A673 (cell line): ENCODE data around the gene MIER1. TPM values are rescaled to one million over a fixed set of nuclear protein-coding genes. Genes with fewer than 3 reads are reported as not detected.

ENCODE experiments used
- BruUV-seq: library from RNA; stranded (reverse); fragments of 400-500 nt; replicated peaks from 2 replicates; lab custom pipeline; 2021; lab: Mats Ljungman, UMichigan
- CTCF ChIA-PET: fragments of 300-600 bp; sonication (Branson Sonifier 250); formaldehyde crosslinking; loops from one replicate; lab custom pipeline; 2022; ENCODE audit warnings: antibody characterized with exemption; lab: Charles Lee
- POLR2A ChIA-PET: fragments of 300-600 bp; sonication (Branson Sonifier 250); formaldehyde crosslinking; loops from one replicate; lab custom pipeline; 2022; ENCODE audit warnings: antibody characterized with exemption; ENCODE audit not compliant: low non-redundant PET; lab: Charles Lee
- DNase-seq: peaks from one replicate; pipeline ENCODE4 v3.0.0-alpha.2; 2015; ENCODE audit warnings: low spot score
- H3K27ac ChIP-seq: fragments of 200-600 bp; sonication (generic); 2 replicates; pipeline ENCODE4 v1.5.1; 2016; ENCODE audit warnings: mixed run types, low read depth, mild to moderate bottlenecking, mixed read lengths, antibody characterized with exemption, low read length; ENCODE audit not compliant: poor library complexity, severe bottlenecking
- H3K27me3 ChIP-seq: fragments of 200-600 bp; sonication (generic); replicated peaks from 2 replicates; pipeline ENCODE4 v1.6.1; 2017; ENCODE audit warnings: mixed run types, low read depth, mild to moderate bottlenecking, mixed read lengths, antibody characterized with exemption, low read length; ENCODE audit not compliant: insufficient read depth, poor library complexity
- H3K36me3 ChIP-seq: fragments of 200-600 bp; sonication (generic); 2 replicates; pipeline ENCODE4 v1.6.1; 2016; ENCODE audit warnings: mixed run types, mild to moderate bottlenecking, mixed read lengths, antibody characterized with exemption, low read length; ENCODE audit not compliant: insufficient read depth, poor library complexity, severe bottlenecking
- H3K4me1 ChIP-seq: fragments of 200-600 bp; sonication (generic); 2 replicates; pipeline ENCODE4 v1.6.1; 2017; ENCODE audit warnings: mixed run types, mild to moderate bottlenecking, mixed read lengths, antibody characterized with exemption, low read length; ENCODE audit not compliant: insufficient read depth, poor library complexity, severe bottlenecking
- H3K4me3 ChIP-seq: fragments of 200-600 bp; sonication (generic); 2 replicates; pipeline ENCODE4 v1.5.1; 2016; ENCODE audit warnings: low read depth, mixed run types, mild to moderate bottlenecking, mixed read lengths, low read length; ENCODE audit not compliant: poor library complexity, severe bottlenecking
- H3K9me3 ChIP-seq: fragments of 200-600 bp; sonication (generic); 2 replicates; pipeline ENCODE4 v1.6.1; 2016; ENCODE audit warnings: mixed run types, low read depth, mild to moderate bottlenecking, mixed read lengths, antibody characterized with exemption, low read length; ENCODE audit not compliant: poor library complexity, severe bottlenecking
- EZH2 ChIP-seq: fragments of 200-600 bp; sonication (generic); IDR thresholded peaks from 2 replicates; pipeline ENCODE4 v1.6.1; 2017; ENCODE audit warnings: borderline replicate concordance, low read depth, mild to moderate bottlenecking, mixed read lengths, antibody characterized with exemption, low read length; ENCODE audit not compliant: poor library complexity, severe bottlenecking
- intact Hi-C: fragments of 100-400 bp; cut with micrococcal nuclease; formaldehyde crosslinking; loops from one replicate; pipeline ENCODE4 v1.10.0; 2022; ENCODE audit not compliant: unreplicated experiment
- total RNA-seq: library from RNA; stranded (reverse); gene quantifications from 2 replicates; pipeline ENCODE4 v1.2.3, GENCODE V29; 2021
- TF ChIP-seq, protein P1 (sequence below): fragments of 300-800, 200-600 bp; sonication (generic); conservative IDR thresholded peaks from 2 replicates; pipeline ENCODE4 v1.5.1; 2017; ENCODE audit warnings: low read depth, mild to moderate bottlenecking, antibody characterized with exemption, low read length, moderate library complexity, mixed read lengths

The MIER1 gene
- total RNA-seq, 1 experiment from 2014 or later: 30.3 TPM

- Histone ChIP-seq H3K27me3 (no peaks in the 10 kb centered on the region), H3K4me3 (no peak overlapping the region), H3K36me3 (no peaks in the 10 kb centered on the region), H3K27ac (no peak overlapping the region), H3K4me1 (no peaks in the 10 kb centered on the region), H3K9me3 (no peaks in the 10 kb centered on the region)
- POLR2A ChIA-PET: no interaction called here
- no peak for DNase-seq
- CTCF ChIA-PET: no interaction called here
- intact Hi-C loops: loop anchor here (5.0 to 10.0 kb wide), 3 partner anchors 213 to 506 kb away; no protein-coding TSS in a partner anchor
- TF ChIP-seq, protein P1, sequence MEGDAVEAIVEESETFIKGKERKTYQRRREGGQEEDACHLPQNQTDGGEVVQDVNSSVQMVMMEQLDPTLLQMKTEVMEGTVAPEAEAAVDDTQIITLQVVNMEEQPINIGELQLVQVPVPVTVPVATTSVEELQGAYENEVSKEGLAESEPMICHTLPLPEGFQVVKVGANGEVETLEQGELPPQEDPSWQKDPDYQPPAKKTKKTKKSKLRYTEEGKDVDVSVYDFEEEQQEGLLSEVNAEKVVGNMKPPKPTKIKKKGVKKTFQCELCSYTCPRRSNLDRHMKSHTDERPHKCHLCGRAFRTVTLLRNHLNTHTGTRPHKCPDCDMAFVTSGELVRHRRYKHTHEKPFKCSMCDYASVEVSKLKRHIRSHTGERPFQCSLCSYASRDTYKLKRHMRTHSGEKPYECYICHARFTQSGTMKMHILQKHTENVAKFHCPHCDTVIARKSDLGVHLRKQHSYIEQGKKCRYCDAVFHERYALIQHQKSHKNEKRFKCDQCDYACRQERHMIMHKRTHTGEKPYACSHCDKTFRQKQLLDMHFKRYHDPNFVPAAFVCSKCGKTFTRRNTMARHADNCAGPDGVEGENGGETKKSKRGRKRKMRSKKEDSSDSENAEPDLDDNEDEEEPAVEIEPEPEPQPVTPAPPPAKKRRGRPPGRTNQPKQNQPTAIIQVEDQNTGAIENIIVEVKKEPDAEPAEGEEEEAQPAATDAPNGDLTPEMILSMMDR: no peak
- TF ChIP-seq EZH2: no peak
- no TSS peak for BruUV-seq
Observed at GRCh38 chr1:66998972-66999371, 74.2 kb downstream of the MIER1 start.

DNA sequence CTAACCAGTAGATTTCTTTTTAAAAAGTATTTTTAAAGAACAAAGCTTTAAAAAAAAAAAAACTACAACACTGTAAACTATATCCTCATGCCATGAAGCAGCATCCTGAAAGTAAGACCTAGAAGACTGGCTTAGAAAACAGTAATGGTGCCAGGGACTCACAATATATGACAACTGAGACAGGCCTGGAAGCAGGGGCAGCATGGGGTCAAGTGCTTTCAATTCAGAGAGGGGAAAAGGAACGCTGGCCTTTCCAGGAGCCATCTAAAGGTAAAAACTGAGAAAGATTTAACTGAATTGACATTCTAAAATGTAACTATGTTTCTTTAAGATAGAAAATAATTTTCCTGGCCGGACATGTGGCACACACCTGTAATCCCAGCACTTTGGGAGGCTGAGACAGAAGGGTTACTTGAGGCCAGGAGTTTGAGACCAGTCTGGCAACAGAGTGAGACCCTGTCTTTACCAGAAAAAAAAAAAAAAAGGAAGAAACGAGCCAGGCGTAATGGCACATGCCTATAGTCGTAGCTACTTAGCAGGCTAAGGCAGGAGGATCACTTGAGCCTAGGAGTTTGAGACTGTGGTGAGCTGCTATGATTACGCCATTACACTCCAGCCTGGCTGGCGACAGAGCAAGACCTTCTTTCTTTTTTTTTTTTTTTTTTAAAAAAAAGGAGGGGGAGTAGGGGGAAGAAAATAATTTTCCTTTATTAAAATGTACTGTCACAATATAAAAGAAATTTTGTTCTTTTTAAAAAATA, 75.0 kb downstream of the MIER1 start:
- TF ChIP-seq EZH2: no peak
- TF ChIP-seq, protein P1: no peak
- Histone ChIP-seq H3K27ac (no peak overlapping the region), H3K4me1 (no peaks in the 10 kb centered on the region), H3K4me3 (no peak overlapping the region), H3K27me3 (no peaks in the 10 kb centered on the region), H3K36me3 (no peaks in the 10 kb centered on the region), H3K9me3 (no peaks in the 10 kb centered on the region)
- DNase-seq: no peak
- POLR2A ChIA-PET: no interaction called here
- BruUV-seq: no TSS peak
- CTCF ChIA-PET: interaction anchor here (1.2 kb wide), 1 partner anchor 150 kb away, joined by 4 read pairs; no protein-coding TSS in a partner anchor
- intact Hi-C loops: loop anchor here (5.0 to 10.0 kb wide), 3 partner anchors 212 to 505 kb away; no protein-coding TSS in a partner anchor

DNA sequence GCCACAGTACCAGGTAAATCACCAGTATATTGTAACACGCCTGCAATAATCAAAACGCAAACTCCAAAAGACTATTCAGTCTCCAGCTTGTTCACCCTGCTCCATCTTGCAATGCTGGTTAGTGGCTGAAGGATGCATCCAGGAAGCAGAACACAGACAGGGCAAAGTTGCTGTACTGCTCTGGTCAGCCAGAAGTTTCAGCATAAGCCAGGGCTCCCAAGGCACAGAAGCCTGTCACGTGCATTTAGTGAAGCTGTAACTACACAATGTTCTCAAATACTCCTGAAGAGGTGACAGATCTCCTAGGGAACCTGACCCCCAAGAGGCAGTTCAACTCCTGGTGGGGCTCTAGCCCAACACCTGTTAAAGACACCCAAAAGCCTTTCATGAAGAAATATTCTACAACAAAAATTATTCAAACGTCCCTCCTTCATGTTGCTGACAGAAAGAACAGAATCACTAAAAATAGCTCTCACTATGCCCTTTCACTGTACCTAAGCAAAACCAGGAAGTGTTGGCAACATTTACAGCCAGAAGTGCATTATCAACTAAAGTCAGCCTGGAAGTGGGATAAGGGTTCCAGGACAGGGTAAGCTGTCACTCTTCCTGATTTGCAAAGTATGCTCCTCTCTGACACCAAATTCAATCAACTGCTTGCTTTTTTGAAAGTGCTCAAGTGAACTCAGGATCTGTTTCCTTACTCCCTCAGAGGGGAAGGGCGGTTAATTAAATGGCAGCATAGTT, 77.1 kb downstream of the MIER1 start:
- DNase-seq: no peak
- ChIA-PET POLR2A (no interaction called here), CTCF (no interaction called here)
- intact Hi-C loops: no loop called here
- H3K4me3 ChIP-seq: no peak overlapping the region
- no TSS peak for BruUV-seq
- TF ChIP-seq, protein P1: no peak
- TF ChIP-seq EZH2: no peak
- no peaks in the 10 kb centered on the region for H3K4me1 ChIP-seq
- no peaks in the 10 kb centered on the region for H3K36me3 ChIP-seq
- no peaks in the 10 kb centered on the region for H3K27me3 ChIP-seq
- no peak overlapping the region for H3K27ac ChIP-seq
- H3K9me3 ChIP-seq: no peaks in the 10 kb centered on the region
